ENCODE data around the gene HIVEP3. TPM values are rescaled to one million over a fixed set of nuclear protein-coding genes. Genes with fewer than 3 reads are reported as not detected.

Gene HIVEP3
- polyA plus RNA-seq, 1 of the 3 experiments (the other 2 are of a cell fraction): 6.4 TPM

- H3K9me3 ChIP-seq: no peaks in the 10 kb centered on the region
- H3K9me2 ChIP-seq: no peaks in the 10 kb centered on the region
- no peaks in the 10 kb centered on the region for H3K36me3 ChIP-seq (replicated peaks in 1 of 2; ENCODE audit: control insufficient read depth in 1 of 2, insufficient read depth in 2 of 2, low read length in 1 of 2)
- 27% methylated on average over 13 of the region's 18 CpGs for WGBS (ENCODE audit: low lambda C conversion rate)
- H3K27ac ChIP-seq (ENCODE audit: low read depth in 2 of 2, low read length in 1 of 2): no peak overlapping the region; a peak in 1 of 4 replicates
- peaks cover 4 to 18% of the 10 kb centered on the region in 2 experiments; a peak in 3 of 4 replicates for H3K4me1 ChIP-seq (ENCODE audit: control insufficient read depth in 1 of 2, insufficient read depth in 2 of 2, low read depth in 1 of 2, low read length in 1 of 2)
- TF ChIP-seq CHD2 (IDR thresholded peaks at IDR 0.05; ENCODE audit: low read length, partially characterized antibody) (peak; percentile 22), GATA2 (CRISPR knock-in tag; IDR thresholded peaks at IDR 0.05) (no peak), JUND (IDR thresholded peaks at IDR 0.05) (no peak), RAD21 (IDR thresholded peaks at IDR 0.05; ENCODE audit: low read length) (peak; percentile 100), FOXJ3 (CRISPR knock-in tag; IDR thresholded peaks at IDR 0.05) (0 out of 2 replicates have a peak, but pooled peaks have one; percentile 43), FOSL2 (IDR thresholded peaks at IDR 0.05; ENCODE audit: borderline replicate concordance, low read depth) (no peak), SMC3 (IDR thresholded peaks at IDR 0.05; ENCODE audit: low read depth, low read length) (peak; percentile 95)
- TF ChIP-seq, protein P1, sequence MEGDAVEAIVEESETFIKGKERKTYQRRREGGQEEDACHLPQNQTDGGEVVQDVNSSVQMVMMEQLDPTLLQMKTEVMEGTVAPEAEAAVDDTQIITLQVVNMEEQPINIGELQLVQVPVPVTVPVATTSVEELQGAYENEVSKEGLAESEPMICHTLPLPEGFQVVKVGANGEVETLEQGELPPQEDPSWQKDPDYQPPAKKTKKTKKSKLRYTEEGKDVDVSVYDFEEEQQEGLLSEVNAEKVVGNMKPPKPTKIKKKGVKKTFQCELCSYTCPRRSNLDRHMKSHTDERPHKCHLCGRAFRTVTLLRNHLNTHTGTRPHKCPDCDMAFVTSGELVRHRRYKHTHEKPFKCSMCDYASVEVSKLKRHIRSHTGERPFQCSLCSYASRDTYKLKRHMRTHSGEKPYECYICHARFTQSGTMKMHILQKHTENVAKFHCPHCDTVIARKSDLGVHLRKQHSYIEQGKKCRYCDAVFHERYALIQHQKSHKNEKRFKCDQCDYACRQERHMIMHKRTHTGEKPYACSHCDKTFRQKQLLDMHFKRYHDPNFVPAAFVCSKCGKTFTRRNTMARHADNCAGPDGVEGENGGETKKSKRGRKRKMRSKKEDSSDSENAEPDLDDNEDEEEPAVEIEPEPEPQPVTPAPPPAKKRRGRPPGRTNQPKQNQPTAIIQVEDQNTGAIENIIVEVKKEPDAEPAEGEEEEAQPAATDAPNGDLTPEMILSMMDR (IDR thresholded peaks at IDR 0.05): peak; percentile 96
- TF ChIP-seq, protein P2, sequence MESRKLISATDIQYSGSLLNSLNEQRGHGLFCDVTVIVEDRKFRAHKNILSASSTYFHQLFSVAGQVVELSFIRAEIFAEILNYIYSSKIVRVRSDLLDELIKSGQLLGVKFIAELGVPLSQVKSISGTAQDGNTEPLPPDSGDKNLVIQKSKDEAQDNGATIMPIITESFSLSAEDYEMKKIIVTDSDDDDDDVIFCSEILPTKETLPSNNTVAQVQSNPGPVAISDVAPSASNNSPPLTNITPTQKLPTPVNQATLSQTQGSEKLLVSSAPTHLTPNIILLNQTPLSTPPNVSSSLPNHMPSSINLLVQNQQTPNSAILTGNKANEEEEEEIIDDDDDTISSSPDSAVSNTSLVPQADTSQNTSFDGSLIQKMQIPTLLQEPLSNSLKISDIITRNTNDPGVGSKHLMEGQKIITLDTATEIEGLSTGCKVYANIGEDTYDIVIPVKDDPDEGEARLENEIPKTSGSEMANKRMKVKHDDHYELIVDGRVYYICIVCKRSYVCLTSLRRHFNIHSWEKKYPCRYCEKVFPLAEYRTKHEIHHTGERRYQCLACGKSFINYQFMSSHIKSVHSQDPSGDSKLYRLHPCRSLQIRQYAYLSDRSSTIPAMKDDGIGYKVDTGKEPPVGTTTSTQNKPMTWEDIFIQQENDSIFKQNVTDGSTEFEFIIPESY (IDR thresholded peaks at IDR 0.05; ENCODE audit: borderline replicate concordance, low read depth): no peak
- TF ChIP-seq, protein P3, sequence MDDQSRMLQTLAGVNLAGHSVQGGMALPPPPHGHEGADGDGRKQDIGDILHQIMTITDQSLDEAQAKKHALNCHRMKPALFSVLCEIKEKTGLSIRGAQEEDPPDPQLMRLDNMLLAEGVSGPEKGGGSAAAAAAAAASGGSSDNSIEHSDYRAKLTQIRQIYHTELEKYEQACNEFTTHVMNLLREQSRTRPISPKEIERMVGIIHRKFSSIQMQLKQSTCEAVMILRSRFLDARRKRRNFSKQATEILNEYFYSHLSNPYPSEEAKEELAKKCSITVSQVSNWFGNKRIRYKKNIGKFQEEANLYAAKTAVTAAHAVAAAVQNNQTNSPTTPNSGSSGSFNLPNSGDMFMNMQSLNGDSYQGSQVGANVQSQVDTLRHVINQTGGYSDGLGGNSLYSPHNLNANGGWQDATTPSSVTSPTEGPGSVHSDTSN (IDR thresholded peaks at IDR 0.05): no peak
- H3K9ac ChIP-seq: no peak overlapping the region
- H3K4me2 ChIP-seq: no peak overlapping the region
- H3K4me3 ChIP-seq (ENCODE audit: low read depth in 2 of 2, low read length in 1 of 2): peak overlapping the region in 1 of 2 experiments; percentile 43; a peak in 1 of 4 replicates
- no peaks in the 10 kb centered on the region for H4K20me1 ChIP-seq (ENCODE audit: insufficient read depth)
- ChIA-PET POLR2A (no interaction called here), CTCF (interaction anchor here (0.6 to 4.2 kb wide), 109 partner anchors 9 to 1522 kb away, joined by 3 to 31 read pairs (median 5); partner anchors contain the start of gene HIVEP3)
- DNase-seq: peak; percentile 86
- no peaks in the 10 kb centered on the region for H3K79me2 ChIP-seq (ENCODE audit: insufficient read depth)
- H3K27me3 ChIP-seq (ENCODE audit: insufficient read depth): no peaks in the 10 kb centered on the region
- H3F3A ChIP-seq (replicated peaks; ENCODE audit: insufficient read depth): no peaks in the 10 kb centered on the region
- H2AFZ ChIP-seq (ENCODE audit: low read depth): no peak overlapping the region
These were observed 344.7 kb downstream of the HIVEP3 start for GRCh38 chr1:41573785-41574713.
